PFSK-1 (cell line): ENCODE data around the gene JMJD1C.

ENCODE experiments used
- FOXP2 ChIP-seq: optimal IDR thresholded peaks from 2 replicates; pipeline ENCODE3; 2011; ENCODE audit warnings: borderline replicate concordance, control low read depth, inconsistent platforms; ENCODE audit not compliant: insufficient read depth; ENCODE audit errors: extremely low read length, extremely low read depth
- POLR2AphosphoS5 ChIP-seq: IDR thresholded peaks from 2 replicates; pipeline ENCODE4 v1.6.1; 2012; ENCODE audit warnings: low read depth, mild to moderate bottlenecking, control low read depth, low read length, moderate library complexity
- REST ChIP-seq, 2 experiments: IDR thresholded peaks; 2 replicates each; pipeline versions ENCODE4 v1.6.1 to v1.8.0; 2011 to 2012; ENCODE audit warnings: low read depth in 2 of 2, low read length in 2 of 2, control low read depth in 1 of 2, inconsistent platforms in 1 of 2, mild to moderate bottlenecking in 1 of 2, moderate library complexity in 1 of 2; ENCODE audit not compliant: insufficient read depth in 1 of 2
- SIN3A ChIP-seq: IDR thresholded peaks from 2 replicates; pipeline ENCODE4 v1.6.1; 2012; ENCODE audit warnings: mild to moderate bottlenecking, low read length, moderate library complexity, borderline replicate concordance; ENCODE audit not compliant: insufficient read depth
- TAF1 ChIP-seq: IDR thresholded peaks from 2 replicates; pipeline ENCODE4 v1.6.1; 2012; ENCODE audit warnings: low read length, control low read depth, borderline replicate concordance; ENCODE audit not compliant: insufficient read depth

Gene JMJD1C

GRCh38 chr10:63504145-63504881, 38.5 kb upstream of the JMJD1C start:
- TF ChIP-seq FOXP2: no peak
- TF ChIP-seq SIN3A: no peak
- TF ChIP-seq POLR2AphosphoS5: no peak
- no peak for TF ChIP-seq TAF1
- no peak for TF ChIP-seq REST (IDR thresholded peaks at IDR 0.05; ENCODE audit: insufficient read depth in 1 of 2, low read depth in 2 of 2, low read length in 2 of 2)

- TF ChIP-seq SIN3A (no peak), FOXP2 (no peak), REST (IDR thresholded peaks at IDR 0.05; ENCODE audit: insufficient read depth in 1 of 2, low read depth in 2 of 2, low read length in 2 of 2) (no peak), POLR2AphosphoS5 (no peak), TAF1 (no peak)
Observed at GRCh38 chr10:63503395-63503794, 37.6 kb upstream of the JMJD1C start.

GRCh38 chr10:63502832-63503231, 37.1 kb upstream of the JMJD1C start:
- TF ChIP-seq POLR2AphosphoS5 (no peak), SIN3A (no peak), REST (IDR thresholded peaks at IDR 0.05; ENCODE audit: insufficient read depth in 1 of 2, low read depth in 2 of 2, low read length in 2 of 2) (no peak), TAF1 (no peak), FOXP2 (no peak)

- no peak for TF ChIP-seq FOXP2
- TF ChIP-seq REST (IDR thresholded peaks at IDR 0.05; ENCODE audit: insufficient read depth in 1 of 2, low read depth in 2 of 2, low read length in 2 of 2): no peak
Observed at GRCh38 chr10:63501954-63502353, 36.2 kb upstream of the JMJD1C start.

- TF ChIP-seq FOXP2: no peak
- no peak for TF ChIP-seq POLR2AphosphoS5
- TF ChIP-seq TAF1: no peak
- TF ChIP-seq REST (IDR thresholded peaks at IDR 0.05; ENCODE audit: insufficient read depth in 1 of 2, low read depth in 2 of 2, low read length in 2 of 2): no peak
- no peak for TF ChIP-seq SIN3A
Observed at GRCh38 chr10:63498665-63499064, 32.9 kb upstream of the JMJD1C start.
